HepG2 (cell line): ENCODE data around the gene ALPL. TPM values are rescaled to one million over a fixed set of nuclear protein-coding genes. Genes with fewer than 3 reads are reported as not detected.

Experiments
- AGO1 ChIP-seq: fragments of 200-400 bp; formaldehyde crosslinking; IDR thresholded peaks from 2 replicates; pipeline ENCODE4 v1.6.1; 2017; ENCODE audit warnings: mild to moderate bottlenecking, low read depth, low read length, moderate library complexity; ENCODE audit not compliant: poor library complexity, severe bottlenecking
- AHR ChIP-seq: IDR thresholded peaks from 2 replicates; pipeline ENCODE4 v1.6.1; 2018; ENCODE audit warnings: missing genetic modification reagents, missing compliant biosample characterization
- ATF1 ChIP-seq: IDR thresholded peaks from 2 replicates; pipeline ENCODE4 v1.6.1; 2016; ENCODE audit warnings: mild to moderate bottlenecking, control low read depth
- CHCHD3 ChIP-seq: sonication (generic); formaldehyde crosslinking; IDR thresholded peaks from 2 replicates; pipeline ENCODE4 v1.8.0; 2022; ENCODE audit warnings: mild to moderate bottlenecking, missing genetic modification reagents, moderate library complexity
- GFI1 ChIP-seq: sonication (generic); formaldehyde crosslinking; IDR thresholded peaks from 2 replicates; pipeline ENCODE4 v1.5.0; 2020; ENCODE audit warnings: missing genetic modification reagents, mild to moderate bottlenecking, borderline replicate concordance
- HCFC1 ChIP-seq: fragments of 150-350 bp; IDR thresholded peaks from 2 replicates; pipeline ENCODE4 v1.6.1; 2014; ENCODE audit warnings: low read depth, low read length
- IKZF1 ChIP-seq: fragments of 450-650 bp; IDR thresholded peaks from 2 replicates; pipeline ENCODE4 v1.7.1; 2016
- NFE2L1 ChIP-seq: sonication (generic); formaldehyde crosslinking; IDR thresholded peaks from 2 replicates; pipeline ENCODE4 v1.4.0; 2020; ENCODE audit warnings: missing genetic modification reagents, mild to moderate bottlenecking, borderline replicate concordance
- NR2F2 ChIP-seq: IDR thresholded peaks from 2 replicates; pipeline ENCODE4 v1.6.1; 2012; ENCODE audit warnings: low read depth, inconsistent platforms, borderline replicate concordance
- ZMYM3 ChIP-seq: sonication (generic); formaldehyde crosslinking; IDR thresholded peaks from 2 replicates; pipeline ENCODE4 v1.5.1; 2020; ENCODE audit warnings: mild to moderate bottlenecking, missing genetic modification reagents
- ZNF703 ChIP-seq: sonication (generic); formaldehyde crosslinking; IDR thresholded peaks from 2 replicates; pipeline ENCODE4 v1.5.1; 2020; ENCODE audit warnings: missing genetic modification reagents, mild to moderate bottlenecking, moderate library complexity, borderline replicate concordance
- polyA plus RNA-seq, 8 experiments: library from polyadenylated mRNA; depleted of rRNA in 3 of 8; stranded (reverse) in 7 of 8; unstranded in 1 of 8; fragments of >200 nt; fragmentation: Illumina TruSeq in 4 of 8; extraction: Trizol in 4 of 8; gene quantifications; 2 replicates each; pipeline versions ENCODE4 v1.2.1 to v1.2.3, GENCODE V29; 2011 to 2016; ENCODE audit warnings: low read depth in 4 of 8, missing spikeins in 1 of 8, mixed read lengths in 1 of 8; ENCODE audit not compliant: insufficient read depth in 1 of 8
- total RNA-seq, 5 experiments: library from RNA; depleted of rRNA; stranded (reverse); fragments of >200 nt; fragmentation: Illumina TruSeq; extraction: Trizol; gene quantifications; 2 replicates each; pipeline ENCODE4 v1.2.3, GENCODE V29; 2016; ENCODE audit warnings: low read depth in 1 of 5
- TF ChIP-seq, protein P1 (sequence below): sonication (generic); formaldehyde crosslinking; IDR thresholded peaks from 2 replicates; pipeline ENCODE4 v1.9.0; 2021; ENCODE audit warnings: missing genetic modification reagents, mild to moderate bottlenecking, borderline replicate concordance
- TF ChIP-seq, protein P2 (sequence below): sonication (generic); formaldehyde crosslinking; IDR thresholded peaks from 2 replicates; pipeline ENCODE4 v1.5.0; 2020; ENCODE audit warnings: mild to moderate bottlenecking, missing genetic modification reagents
- TF ChIP-seq, protein P3 (sequence below): sonication (generic); formaldehyde crosslinking; IDR thresholded peaks from 2 replicates; pipeline ENCODE4 v1.9.0; 2021; ENCODE audit warnings: missing genetic modification reagents, borderline replicate concordance
- TF ChIP-seq, protein P4 (sequence below): sonication (generic); formaldehyde crosslinking; IDR thresholded peaks from 2 replicates; pipeline ENCODE4 v1.4.0; 2020; ENCODE audit warnings: missing genetic modification reagents
- TF ChIP-seq, protein P5 (sequence below): IDR thresholded peaks from 2 replicates; pipeline ENCODE4 v1.6.1; 2016; ENCODE audit warnings: low read depth, missing genetic modification reagents, missing compliant biosample characterization

The ALPL gene
- total and polyA plus RNA-seq, 2 of the 13 experiments (the other 11 are each of a cell fraction or from before 2014, with no cell fraction given), result 0.12 TPM; not detected in 1

DNA sequence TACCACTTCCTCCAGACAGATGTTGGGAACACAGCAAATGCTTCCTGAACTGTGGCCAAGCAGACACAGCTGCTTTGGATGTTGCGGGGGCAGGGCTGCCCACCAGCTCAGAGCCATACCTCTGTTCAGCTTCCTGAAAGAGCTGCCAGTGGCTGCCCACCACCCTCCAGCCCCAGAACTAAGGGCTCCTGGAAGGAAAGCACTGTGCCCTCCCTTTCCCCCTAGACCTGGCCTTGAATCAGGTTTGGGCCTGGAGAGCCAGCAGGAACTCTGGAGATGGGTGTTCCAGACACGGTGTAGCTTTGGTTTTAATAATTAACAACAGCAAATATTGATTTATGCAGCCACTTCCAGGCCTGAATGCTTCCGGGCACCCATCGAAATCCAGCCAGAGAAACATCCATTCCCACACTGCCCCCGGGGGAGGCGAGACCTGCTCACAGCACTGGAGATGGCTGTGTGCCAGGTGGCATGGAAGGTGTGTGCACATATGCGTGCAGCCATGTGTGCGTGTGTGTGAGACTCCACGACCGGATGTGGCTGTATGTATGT is 114.3 kb downstream of the ALPL start (continued):
- no peak for TF ChIP-seq NR2F2
- no peak for TF ChIP-seq AGO1
- TF ChIP-seq ATF1 (CRISPR knock-in tag), result no peak
- TF ChIP-seq, protein P1, sequence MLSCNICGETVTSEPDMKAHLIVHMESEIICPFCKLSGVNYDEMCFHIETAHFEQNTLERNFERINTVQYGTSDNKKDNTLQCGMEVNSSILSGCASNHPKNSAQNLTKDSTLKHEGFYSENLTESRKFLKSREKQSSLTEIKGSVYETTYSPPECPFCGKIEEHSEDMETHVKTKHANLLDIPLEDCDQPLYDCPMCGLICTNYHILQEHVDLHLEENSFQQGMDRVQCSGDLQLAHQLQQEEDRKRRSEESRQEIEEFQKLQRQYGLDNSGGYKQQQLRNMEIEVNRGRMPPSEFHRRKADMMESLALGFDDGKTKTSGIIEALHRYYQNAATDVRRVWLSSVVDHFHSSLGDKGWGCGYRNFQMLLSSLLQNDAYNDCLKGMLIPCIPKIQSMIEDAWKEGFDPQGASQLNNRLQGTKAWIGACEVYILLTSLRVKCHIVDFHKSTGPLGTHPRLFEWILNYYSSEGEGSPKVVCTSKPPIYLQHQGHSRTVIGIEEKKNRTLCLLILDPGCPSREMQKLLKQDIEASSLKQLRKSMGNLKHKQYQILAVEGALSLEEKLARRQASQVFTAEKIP (CRISPR knock-in tag), result no peak
- TF ChIP-seq AHR (CRISPR knock-in tag), result 0 out of 2 replicates have a peak, but pooled peaks have one; percentile 14
- TF ChIP-seq CHCHD3 (CRISPR knock-in tag), result no peak
- TF ChIP-seq HCFC1, result no peak
- TF ChIP-seq, protein P2, sequence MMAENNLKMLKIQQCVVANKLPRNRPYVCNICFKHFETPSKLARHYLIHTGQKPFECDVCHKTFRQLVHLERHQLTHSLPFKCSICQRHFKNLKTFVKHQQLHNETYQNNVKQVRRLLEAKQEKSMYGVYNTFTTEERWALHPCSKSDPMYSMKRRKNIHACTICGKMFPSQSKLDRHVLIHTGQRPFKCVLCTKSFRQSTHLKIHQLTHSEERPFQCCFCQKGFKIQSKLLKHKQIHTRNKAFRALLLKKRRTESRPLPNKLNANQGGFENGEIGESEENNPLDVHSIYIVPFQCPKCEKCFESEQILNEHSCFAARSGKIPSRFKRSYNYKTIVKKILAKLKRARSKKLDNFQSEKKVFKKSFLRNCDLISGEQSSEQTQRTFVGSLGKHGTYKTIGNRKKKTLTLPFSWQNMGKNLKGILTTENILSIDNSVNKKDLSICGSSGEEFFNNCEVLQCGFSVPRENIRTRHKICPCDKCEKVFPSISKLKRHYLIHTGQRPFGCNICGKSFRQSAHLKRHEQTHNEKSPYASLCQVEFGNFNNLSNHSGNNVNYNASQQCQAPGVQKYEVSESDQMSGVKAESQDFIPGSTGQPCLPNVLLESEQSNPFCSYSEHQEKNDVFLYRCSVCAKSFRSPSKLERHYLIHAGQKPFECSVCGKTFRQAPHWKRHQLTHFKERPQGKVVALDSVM (CRISPR knock-in tag), result no peak
- no peak for TF ChIP-seq IKZF1
- TF ChIP-seq, protein P3, sequence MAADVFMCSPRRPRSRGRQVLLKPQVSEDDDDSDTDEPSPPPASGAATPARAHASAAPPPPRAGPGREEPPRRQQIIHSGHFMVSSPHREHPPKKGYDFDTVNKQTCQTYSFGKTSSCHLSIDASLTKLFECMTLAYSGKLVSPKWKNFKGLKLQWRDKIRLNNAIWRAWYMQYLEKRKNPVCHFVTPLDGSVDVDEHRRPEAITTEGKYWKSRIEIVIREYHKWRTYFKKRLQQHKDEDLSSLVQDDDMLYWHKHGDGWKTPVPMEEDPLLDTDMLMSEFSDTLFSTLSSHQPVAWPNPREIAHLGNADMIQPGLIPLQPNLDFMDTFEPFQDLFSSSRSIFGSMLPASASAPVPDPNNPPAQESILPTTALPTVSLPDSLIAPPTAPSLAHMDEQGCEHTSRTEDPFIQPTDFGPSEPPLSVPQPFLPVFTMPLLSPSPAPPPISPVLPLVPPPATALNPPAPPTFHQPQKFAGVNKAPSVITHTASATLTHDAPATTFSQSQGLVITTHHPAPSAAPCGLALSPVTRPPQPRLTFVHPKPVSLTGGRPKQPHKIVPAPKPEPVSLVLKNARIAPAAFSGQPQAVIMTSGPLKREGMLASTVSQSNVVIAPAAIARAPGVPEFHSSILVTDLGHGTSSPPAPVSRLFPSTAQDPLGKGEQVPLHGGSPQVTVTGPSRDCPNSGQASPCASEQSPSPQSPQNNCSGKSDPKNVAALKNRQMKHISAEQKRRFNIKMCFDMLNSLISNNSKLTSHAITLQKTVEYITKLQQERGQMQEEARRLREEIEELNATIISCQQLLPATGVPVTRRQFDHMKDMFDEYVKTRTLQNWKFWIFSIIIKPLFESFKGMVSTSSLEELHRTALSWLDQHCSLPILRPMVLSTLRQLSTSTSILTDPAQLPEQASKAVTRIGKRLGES (CRISPR knock-in tag), result no peak
- TF ChIP-seq NFE2L1, result no peak
- TF ChIP-seq, protein P4, sequence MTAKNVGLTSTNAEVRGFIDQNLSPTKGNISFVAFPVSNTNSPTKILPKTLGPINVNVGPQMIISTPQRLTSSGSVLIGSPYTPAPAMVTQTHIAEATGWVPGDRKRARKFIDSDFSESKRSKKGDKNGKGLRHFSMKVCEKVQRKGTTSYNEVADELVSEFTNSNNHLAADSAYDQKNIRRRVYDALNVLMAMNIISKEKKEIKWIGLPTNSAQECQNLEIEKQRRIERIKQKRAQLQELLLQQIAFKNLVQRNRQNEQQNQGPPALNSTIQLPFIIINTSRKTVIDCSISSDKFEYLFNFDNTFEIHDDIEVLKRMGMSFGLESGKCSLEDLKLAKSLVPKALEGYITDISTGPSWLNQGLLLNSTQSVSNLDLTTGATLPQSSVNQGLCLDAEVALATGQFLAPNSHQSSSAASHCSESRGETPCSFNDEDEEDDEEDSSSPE (CRISPR knock-in tag), result no peak
- TF ChIP-seq ZMYM3 (CRISPR knock-in tag), result 0 out of 2 replicates have a peak, but pooled peaks have one; percentile 10
- TF ChIP-seq, protein P5, sequence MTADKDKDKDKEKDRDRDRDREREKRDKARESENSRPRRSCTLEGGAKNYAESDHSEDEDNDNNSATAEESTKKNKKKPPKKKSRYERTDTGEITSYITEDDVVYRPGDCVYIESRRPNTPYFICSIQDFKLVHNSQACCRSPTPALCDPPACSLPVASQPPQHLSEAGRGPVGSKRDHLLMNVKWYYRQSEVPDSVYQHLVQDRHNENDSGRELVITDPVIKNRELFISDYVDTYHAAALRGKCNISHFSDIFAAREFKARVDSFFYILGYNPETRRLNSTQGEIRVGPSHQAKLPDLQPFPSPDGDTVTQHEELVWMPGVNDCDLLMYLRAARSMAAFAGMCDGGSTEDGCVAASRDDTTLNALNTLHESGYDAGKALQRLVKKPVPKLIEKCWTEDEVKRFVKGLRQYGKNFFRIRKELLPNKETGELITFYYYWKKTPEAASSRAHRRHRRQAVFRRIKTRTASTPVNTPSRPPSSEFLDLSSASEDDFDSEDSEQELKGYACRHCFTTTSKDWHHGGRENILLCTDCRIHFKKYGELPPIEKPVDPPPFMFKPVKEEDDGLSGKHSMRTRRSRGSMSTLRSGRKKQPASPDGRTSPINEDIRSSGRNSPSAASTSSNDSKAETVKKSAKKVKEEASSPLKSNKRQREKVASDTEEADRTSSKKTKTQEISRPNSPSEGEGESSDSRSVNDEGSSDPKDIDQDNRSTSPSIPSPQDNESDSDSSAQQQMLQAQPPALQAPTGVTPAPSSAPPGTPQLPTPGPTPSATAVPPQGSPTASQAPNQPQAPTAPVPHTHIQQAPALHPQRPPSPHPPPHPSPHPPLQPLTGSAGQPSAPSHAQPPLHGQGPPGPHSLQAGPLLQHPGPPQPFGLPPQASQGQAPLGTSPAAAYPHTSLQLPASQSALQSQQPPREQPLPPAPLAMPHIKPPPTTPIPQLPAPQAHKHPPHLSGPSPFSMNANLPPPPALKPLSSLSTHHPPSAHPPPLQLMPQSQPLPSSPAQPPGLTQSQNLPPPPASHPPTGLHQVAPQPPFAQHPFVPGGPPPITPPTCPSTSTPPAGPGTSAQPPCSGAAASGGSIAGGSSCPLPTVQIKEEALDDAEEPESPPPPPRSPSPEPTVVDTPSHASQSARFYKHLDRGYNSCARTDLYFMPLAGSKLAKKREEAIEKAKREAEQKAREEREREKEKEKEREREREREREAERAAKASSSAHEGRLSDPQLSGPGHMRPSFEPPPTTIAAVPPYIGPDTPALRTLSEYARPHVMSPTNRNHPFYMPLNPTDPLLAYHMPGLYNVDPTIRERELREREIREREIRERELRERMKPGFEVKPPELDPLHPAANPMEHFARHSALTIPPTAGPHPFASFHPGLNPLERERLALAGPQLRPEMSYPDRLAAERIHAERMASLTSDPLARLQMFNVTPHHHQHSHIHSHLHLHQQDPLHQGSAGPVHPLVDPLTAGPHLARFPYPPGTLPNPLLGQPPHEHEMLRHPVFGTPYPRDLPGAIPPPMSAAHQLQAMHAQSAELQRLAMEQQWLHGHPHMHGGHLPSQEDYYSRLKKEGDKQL (CRISPR knock-in tag), result peak; percentile 76
- peak; percentile 63 for TF ChIP-seq GFI1 (CRISPR knock-in tag)
- no peak for TF ChIP-seq ZNF703 (CRISPR knock-in tag)
